Lung (tissue), 11 donors: ENCODE results near the gene TARP.

Experiments
- ATAC-seq: fragments of 200-7000 bp; cut with Tn5 transposase; one replicate; pipeline ENCODE4 v1.9.1; 2020; ENCODE audit warnings: moderate number of reproducible peaks; ENCODE audit not compliant: insufficient read depth, low FRiP score
- DNase-seq, 3 donors: peaks; one replicate each; pipeline ENCODE4 v3.0.0-alpha.2; 2013 to 2017
- H3K27ac ChIP-seq, 2 donors: one replicate each; pipeline ENCODE4 v1.5.1; 2013; ENCODE audit warnings: mild to moderate bottlenecking in 2 of 2, moderate library complexity in 2 of 2, control low read depth in 1 of 2, inconsistent platforms in 1 of 2, low read depth in 1 of 2, low read length in 1 of 2
- H3K27me3 ChIP-seq, 3 donors: one replicate each; pipeline ENCODE4 v1.5.1; 2013; ENCODE audit warnings: low read length in 2 of 3; ENCODE audit not compliant: control insufficient read depth in 3 of 3, insufficient read depth in 3 of 3
- H3K36me3 ChIP-seq, 4 donors: one replicate each; pipeline ENCODE4 v1.5.1; 2013; ENCODE audit warnings: low read length in 4 of 4, mild to moderate bottlenecking in 1 of 4, moderate library complexity in 1 of 4; ENCODE audit not compliant: control insufficient read depth in 4 of 4, insufficient read depth in 4 of 4
- H3K4me1 ChIP-seq, 5 donors: one replicate each; pipeline ENCODE4 v1.5.1; 2013; ENCODE audit warnings: low read length in 5 of 5, mild to moderate bottlenecking in 2 of 5, moderate library complexity in 1 of 5; ENCODE audit not compliant: control insufficient read depth in 5 of 5, insufficient read depth in 5 of 5
- H3K4me3 ChIP-seq: one replicate; pipeline ENCODE4 v1.5.1; 2013; ENCODE audit warnings: mild to moderate bottlenecking, control low read depth, moderate library complexity
- H3K9ac ChIP-seq, 2 donors: one replicate each; pipeline ENCODE4 v1.5.1; 2013; ENCODE audit warnings: low read length in 2 of 2, control low read depth in 1 of 2; ENCODE audit not compliant: insufficient read depth in 1 of 2
- H3K9me3 ChIP-seq, 4 donors: one replicate each; pipeline ENCODE4 v1.5.1; 2013; ENCODE audit warnings: low read length in 3 of 4, mild to moderate bottlenecking in 1 of 4, moderate library complexity in 1 of 4; ENCODE audit not compliant: control insufficient read depth in 4 of 4, insufficient read depth in 3 of 4
- WGBS, 2 donors: extraction: QIAGEN DNeasy Blood & Tissue Kit; methylation state at CpG; one replicate each; pipeline ENCODE4 v1.1.7; 2013; 5-methylcytosine and 5-hydroxymethylcytosine counted together
- TF ChIP-seq, protein P1 (sequence below): IDR thresholded peaks from 2 replicates; pipeline ENCODE4 v1.5.1; 2012; ENCODE audit warnings: mild to moderate bottlenecking; ENCODE audit errors: control extremely low read depth, extremely low read depth
- donor health status: control.
- donor health status: control.
- donor health status: Bipolar disorder and iron deficiency.
- donor health status: healthy.
- donor health status: DM: yes; HTN: yes; CAD: no.

TARP gene

DNA sequence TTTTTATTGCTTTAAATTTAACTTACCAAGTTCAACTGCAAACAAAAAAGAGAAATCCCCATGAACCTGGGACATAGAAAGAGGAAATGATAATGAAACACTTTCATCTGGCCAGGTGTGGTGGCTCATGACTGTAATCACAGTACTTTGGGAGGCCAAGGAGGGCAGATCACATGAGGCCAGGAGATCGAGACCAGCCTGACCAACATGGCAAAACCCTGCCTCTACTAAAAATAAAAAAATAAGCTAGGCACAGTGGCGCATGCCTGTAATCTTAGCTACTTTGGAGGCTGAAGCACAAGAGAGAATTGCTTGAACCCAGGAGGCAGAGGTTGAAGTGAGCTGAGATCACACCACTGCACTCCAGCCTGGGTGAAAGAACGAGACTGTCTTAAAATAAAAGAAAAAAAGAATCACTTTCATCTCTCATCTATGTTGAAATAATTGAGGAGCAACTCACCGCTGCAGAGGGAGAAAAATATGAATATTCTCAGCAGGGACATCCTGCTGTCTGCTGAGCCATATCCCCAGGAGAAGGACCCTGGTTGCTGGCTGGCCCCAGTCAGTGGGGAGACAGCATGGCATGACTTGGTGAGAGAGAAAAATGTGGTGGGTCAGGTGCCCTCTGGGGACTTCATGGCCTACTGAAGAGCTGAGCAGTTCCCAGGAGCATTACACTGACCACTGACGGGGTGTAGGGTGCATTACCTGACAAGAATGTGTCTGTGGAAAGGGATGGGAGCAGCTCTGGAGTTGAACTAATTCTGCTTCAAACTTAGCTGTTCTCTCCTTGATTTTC lies 22.8 kb upstream of the TARP start:
- Histone ChIP-seq H3K9me3 (no peaks in the 10 kb centered on the region), H3K36me3 (no peaks in the 10 kb centered on the region), H3K27me3 (no peaks in the 10 kb centered on the region), H3K4me3 (no peak overlapping the region), H3K27ac (no peak overlapping the region), H3K4me1 (no peaks in the 10 kb centered on the region), H3K9ac (no peak overlapping the region)
- TF ChIP-seq, protein P1, sequence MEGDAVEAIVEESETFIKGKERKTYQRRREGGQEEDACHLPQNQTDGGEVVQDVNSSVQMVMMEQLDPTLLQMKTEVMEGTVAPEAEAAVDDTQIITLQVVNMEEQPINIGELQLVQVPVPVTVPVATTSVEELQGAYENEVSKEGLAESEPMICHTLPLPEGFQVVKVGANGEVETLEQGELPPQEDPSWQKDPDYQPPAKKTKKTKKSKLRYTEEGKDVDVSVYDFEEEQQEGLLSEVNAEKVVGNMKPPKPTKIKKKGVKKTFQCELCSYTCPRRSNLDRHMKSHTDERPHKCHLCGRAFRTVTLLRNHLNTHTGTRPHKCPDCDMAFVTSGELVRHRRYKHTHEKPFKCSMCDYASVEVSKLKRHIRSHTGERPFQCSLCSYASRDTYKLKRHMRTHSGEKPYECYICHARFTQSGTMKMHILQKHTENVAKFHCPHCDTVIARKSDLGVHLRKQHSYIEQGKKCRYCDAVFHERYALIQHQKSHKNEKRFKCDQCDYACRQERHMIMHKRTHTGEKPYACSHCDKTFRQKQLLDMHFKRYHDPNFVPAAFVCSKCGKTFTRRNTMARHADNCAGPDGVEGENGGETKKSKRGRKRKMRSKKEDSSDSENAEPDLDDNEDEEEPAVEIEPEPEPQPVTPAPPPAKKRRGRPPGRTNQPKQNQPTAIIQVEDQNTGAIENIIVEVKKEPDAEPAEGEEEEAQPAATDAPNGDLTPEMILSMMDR = no peak
- ATAC-seq = no peak
- WGBS, 2 donors = 82 to 90% methylated on average over 5 of the region's 5 CpGs
- DNase-seq = no peak

- ATAC-seq = no peak
Measured at GRCh38 chr7:38294926-38295325, 21.5 kb upstream of the TARP start.

GRCh38 chr7:38292442-38292841 lies 19.0 kb upstream of the TARP start:
- H3K27ac ChIP-seq = no peak overlapping the region
- no peak for DNase-seq
- TF ChIP-seq, protein P1 = no peak
- H3K9ac ChIP-seq = no peak overlapping the region
- no peaks in the 10 kb centered on the region for H3K4me1 ChIP-seq
- no peaks in the 10 kb centered on the region for H3K9me3 ChIP-seq
- no peak overlapping the region for H3K4me3 ChIP-seq
- H3K36me3 ChIP-seq = no peaks in the 10 kb centered on the region
- WGBS, 2 donors = 97% methylated on average over 3 of the region's 3 CpGs
- ATAC-seq = no peak
- no peaks in the 10 kb centered on the region for H3K27me3 ChIP-seq

More at GRCh38 chr7:38294926-38295325, 21.5 kb upstream of the TARP start:
- 82 to 88% methylated on average over 2 of the region's 2 CpGs for WGBS, 2 donors
- Histone ChIP-seq H3K27ac (no peak overlapping the region), H3K9ac (no peak overlapping the region), H3K4me1 (no peaks in the 10 kb centered on the region), H3K36me3 (no peaks in the 10 kb centered on the region), H3K4me3 (no peak overlapping the region), H3K9me3 (no peaks in the 10 kb centered on the region), H3K27me3 (no peaks in the 10 kb centered on the region)
- TF ChIP-seq, protein P1 = no peak
- DNase-seq = no peak
